CD4-positive, alpha-beta T cell treated with Interleukin-15 for 4 hours (primary cell): Measurements from ENCODE around the gene RAPGEF5.
A peak's percentile ranks its signal among the peaks of the same experiment; 100 is the strongest.
"Not testable (repeated sequence)": the region's sequence is repeated elsewhere in the genome, so short reads cannot be mapped to it uniquely, and the experiment has no call there.

Experiments used
- DNase-seq: peaks from one replicate; pipeline ENCODE4 v3.0.0-alpha.2; 2020; ENCODE audit warnings: low spot score

RAPGEF5 gene

DNA sequence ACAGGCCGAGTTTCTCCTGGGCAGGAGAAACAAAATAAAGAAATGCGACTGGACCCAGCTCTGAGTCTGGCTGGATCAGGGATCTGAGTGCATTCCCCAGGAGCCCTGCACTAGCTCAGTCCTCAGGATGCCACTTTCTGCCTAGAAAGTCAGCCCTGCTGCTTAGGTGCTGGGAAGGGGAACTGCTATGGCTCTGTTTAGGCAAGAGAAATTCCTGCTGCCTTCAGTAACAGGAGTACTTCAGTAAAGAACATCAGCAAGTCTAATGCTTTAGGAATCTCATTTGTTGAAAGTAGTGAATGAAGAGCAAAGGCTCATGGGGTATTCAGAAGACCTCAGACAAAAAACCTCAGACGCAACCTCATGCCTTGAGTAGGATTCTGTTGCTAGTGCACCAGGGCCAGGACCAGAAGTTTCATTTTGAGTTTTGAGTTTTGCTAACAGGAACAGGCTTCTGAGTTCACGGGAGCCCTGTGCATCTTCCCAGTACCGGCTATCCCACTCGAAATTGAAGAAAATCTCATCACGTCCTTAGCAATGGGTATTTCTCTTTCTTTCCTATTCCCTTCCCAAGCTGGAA lies 240.4 kb downstream of the RAPGEF5 start:
- no peak for DNase-seq

DNA sequence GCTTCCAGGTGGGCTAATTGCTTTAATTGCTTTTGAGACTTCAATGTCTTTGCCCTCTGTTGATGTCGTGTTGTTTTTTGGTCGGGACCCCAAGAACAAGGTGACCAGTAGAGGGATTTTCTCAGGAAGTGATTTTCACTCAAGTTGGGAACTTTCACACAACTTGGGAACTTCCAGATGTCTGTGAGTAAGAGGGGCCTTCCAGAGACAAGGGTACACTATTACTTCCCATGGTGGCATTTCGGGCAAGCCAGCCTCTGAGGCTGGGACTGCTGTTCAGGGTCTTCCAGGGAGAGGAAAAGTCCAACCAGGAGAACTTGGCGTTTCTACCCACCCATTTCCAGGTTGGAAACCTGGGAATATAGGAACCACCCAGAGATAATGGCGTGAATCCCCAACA lies 241.3 kb downstream of the RAPGEF5 start:
- DNase-seq: no peak

DNA sequence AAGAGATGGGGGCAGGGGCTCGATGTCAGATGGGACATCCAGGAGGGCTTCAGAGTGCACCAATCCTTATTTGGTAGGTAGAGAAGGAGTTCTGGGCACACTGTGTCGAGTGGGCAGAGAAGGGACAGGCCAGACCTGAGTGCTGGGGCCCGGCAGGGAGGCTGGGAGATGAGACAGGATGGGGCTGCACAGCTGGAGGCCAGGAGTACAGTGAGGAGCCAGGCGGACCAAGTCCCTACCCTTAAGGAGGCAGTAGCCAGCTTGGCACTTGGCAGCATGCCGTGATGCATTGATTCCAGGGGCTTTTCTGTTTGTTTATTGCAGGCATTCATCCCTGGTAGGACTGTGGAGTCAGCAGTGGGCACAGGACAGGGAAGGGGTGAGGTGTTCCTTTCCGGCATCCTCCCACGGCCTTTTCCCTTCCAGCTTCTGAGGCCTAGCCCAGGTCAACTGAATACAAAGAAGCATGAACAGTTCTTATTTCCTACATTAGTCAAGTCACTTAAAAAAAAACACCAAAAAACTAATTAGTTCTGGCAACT lies 242.4 kb downstream of the RAPGEF5 start:
- DNase-seq: no peak

DNA sequence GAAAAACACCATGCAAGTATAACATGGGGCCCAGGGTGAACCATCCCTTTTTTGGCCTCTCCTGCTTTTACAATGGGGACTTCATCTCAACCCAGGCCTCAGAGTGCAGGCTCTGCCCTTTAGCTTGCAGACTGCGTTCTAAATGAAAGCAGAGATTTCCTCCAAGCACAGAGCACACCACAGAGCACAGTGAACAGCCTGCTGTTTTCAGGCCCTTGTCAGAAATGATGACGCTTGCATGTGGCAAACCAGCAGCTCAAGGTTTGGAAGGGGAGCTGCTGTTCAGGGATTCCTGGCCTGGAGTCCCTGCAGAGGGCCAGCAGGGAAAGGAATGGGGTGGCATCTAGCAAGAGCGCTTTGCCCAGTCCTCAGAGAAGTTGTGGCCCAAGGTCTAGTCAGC lies 243.9 kb downstream of the RAPGEF5 start:
- DNase-seq: no peak

DNA sequence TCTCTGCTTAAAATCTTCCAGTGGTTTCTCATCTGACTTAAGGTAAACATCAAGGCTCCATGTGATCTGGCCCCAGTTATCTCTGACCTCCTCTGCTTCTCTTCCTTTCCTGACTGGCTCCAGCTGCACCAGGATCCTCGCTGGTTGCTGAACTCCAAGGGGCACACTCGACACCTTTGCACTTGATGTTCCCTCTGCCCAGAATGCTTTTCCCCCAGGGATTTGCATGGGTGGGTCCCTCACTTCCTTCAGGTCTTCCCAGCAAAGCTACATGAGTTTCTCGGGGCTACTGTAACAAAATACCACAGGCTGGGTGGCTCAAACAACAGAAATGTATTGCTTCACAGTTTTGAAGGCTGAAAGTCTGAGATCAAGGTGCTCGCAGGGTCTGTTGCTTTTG lies 245.3 kb downstream of the RAPGEF5 start:
- DNase-seq: no peak

DNA sequence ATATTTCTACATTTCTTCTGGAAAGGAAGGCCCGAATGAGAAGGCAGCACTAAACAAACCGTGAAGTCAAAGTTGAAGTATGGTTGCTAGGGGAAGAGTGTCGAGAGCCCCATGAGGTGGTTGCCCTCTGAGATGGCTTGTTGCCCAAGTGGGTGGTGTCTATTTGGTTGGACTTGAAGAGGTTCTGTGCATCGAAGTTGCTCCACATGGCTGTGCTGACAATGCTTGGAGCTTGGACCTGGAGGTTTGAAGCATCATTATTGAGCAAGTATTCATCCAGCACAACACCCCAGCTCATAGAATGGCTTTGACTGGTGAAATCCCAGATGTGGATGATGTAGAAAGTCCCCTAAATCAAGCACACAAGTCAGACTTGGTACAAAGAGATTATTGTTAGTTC lies 246.1 kb downstream of the RAPGEF5 start:
- DNase-seq: no peak

DNA sequence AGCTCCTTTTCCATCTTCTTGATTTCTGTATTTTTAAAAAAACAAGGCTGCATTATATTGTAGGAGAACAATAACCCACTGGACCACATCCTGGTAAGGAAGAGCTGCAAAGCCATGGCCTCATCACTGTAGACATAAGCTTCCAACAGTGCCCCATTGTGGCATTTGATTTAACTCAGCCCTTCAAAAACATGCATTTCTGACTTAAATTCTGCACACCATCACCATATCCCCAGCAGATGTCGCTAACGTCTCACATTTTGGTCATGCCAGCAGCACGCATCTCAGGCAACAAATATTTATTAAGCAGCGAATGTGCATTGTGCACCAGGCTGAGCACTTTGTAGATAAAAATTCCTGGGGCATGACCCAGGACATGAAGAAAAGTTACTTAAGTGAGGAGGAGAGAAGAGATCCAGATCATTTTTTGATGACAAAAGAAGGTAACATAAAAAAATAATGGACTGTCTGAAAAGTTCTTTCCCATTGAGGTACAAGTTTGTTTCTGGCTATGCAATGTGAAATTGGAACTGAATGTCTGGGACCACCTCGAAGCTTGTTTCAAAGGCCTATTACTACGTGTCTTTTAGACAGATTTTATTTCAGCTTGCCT lies 246.6 kb downstream of the RAPGEF5 start:
- DNase-seq: peak; percentile 73

DNA sequence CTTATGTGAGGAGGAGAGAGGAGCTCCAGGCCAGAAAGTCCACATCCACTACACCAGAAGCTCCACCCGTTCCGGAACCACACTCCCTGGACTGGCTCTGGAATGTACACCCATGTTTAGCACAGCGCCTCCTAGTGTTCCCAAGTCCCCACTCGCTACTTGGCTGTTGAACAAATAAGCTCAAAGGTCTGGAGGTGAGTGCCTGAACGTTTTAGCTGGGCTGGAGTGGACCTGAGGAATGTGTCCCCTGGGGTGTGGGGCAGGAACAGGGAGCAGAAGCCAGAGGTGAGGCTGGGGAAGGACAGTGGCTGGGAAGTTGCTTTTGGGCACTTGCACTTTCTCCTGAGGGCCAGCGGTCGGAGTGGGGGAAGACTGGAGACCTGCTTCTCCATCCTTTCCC lies 247.2 kb downstream of the RAPGEF5 start:
- no peak for DNase-seq

DNA sequence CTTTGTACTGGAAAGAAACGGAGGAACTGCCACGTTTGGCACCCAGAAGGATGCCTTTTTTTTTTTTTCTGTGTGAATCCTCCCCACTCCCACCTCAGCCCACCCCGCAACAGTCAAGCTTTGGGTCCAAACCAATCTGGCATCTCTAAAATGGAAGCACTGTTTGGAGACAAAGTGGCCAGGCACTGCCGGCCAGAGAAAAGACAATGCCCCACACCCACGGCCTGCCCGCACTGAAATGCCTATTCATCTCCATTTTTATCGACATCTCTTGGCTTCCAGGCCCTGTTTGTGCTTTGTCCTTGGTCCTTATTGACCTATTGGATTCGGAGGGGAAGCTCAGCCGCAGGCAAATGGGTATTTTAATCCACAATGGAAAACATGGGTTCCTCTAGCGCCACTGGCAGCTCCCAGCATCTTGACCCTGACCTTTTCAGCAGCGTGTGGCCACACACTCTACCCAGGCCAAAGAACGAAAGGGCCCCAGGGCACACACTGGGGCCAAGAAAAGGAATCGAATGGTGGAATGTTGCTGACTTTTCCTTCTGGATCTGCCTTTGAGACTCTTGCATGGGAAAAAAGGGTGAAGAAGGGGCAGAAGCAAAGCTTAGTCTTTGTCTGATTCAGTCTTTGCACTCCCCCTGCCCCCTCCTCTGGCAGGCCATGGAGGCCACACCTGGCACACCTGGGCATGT lies 248.7 kb downstream of the RAPGEF5 start:
- no peak for DNase-seq

DNA sequence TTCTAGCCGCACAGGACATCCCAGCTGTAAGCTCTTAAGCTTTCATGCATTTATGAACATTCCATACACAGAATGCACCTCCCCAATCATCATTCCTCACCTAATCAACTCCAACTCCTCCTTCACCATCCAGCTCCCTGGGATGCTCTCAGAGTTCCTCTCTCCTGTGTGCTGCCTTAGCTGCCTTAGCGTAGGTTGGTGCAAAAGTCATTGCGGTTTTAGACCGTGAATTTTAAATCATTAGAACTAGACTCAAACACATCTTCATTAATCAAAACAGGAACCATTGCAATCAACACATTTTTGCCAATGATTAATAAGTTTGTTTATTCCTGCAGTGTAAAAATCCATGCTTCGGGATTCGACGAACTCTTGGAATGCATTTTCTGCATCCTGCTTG lies 251.4 kb downstream of the RAPGEF5 start:
- DNase-seq: no peak

DNA sequence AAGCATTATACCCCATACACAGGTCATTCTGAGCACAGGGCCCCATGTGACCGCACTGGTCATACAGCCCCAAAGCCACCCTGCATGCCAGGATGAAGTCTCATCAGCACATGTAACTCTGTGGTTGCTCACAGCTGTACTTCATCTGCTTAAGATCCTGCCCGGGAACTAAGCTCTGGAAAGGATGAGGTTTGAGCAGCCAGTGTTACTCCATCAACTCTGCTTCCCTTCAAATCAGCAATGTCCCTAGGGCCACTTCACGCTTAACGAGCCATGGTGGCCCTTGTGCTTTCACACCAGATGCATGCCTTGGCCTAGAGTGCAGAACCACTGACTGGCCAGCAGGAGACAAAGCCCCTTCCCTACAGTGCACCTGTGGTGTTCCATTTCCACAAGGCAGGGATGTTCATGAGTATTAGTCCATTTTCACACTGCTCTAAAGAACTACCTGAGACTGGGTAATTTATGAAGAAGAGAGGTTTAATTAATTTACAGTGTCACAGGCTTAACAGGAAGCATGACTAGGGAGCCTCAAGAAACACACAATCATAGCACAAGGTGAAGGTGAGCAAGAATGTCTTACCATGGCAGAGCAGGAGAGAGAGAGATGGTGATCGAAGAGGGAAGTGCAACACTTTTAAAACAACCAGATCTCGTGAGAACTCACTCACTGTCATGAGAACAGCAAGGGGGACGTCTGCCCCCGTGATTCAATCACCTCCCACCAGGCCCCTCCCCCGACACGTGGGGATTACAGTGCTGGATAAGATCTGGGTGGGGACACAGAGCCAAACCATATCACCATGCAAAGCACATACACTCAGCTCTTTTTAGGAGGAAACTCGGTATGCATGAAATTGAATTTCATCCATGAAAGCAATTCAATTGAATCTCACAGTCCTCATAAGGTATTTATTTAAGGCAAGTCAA lies 262.3 kb downstream of the RAPGEF5 start:
- DNase-seq: no peak

DNA sequence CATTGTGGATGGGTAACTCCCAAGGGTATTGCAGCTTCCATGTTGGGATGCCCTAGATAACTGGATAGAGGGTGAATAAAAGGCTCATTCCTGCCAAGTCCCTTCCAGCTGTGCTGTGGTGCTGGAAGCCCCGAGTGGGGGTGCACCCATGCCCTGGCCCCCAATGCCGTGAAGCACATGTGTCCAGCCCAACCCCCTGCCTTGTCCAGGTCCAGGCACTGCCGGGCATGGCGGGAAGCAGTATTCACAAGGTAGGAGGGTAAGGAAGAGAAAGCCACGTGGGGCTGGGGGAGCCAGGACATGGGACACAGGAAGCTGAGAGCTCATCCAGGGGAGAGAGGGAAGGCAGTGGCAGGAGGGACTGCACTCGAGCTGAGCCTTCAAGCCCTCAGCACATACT lies 263.0 kb downstream of the RAPGEF5 start:
- no peak for DNase-seq

DNA sequence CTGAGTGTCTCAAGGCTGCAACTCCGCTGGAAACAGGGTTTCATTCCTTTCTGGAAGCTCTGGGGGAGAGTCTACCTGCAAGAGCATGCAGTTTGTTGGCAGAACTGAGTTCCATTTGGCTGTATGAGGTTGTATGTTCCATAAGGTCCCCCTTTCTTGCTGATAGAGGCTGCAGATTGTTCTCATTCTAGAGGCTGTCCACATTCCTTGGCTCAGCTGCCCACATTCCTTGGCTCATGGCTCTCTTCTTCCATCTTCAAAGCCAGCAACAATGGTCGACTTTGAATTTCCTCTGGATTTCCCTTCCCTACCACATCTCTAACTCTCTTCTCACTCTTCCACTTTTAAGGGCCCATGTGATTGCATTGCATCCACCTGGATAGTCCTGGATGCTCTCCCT lies 264.0 kb downstream of the RAPGEF5 start:
- DNase-seq: no peak

DNA sequence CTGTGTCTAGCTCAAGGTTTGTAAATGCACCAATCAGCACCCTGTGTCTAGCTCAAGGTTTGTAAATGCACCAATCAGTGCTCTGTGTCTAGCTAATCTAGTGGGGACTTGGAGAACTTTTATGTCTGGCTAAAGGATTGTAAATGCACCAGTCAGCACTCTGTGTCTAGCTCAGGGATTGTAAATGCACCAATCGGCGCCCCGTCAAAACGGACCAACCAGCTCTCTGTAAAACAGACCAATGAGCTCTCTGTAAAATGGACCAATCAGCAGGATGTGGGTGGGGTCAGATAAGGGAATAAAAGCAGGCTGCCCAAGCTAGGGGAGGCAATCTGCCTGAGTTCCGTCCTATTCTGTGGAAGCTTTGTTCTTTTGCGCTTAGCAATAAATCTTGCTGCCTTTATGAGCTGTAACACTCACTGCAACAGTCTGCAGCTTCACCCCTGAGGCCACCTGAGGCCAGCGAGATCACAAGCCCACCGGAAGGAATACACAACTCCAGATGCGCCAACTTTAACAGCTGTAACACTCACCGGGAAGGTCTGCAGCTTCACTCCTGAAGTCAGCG lies 265.9 kb downstream of the RAPGEF5 start:
- DNase-seq: not testable (repeated sequence)

DNA sequence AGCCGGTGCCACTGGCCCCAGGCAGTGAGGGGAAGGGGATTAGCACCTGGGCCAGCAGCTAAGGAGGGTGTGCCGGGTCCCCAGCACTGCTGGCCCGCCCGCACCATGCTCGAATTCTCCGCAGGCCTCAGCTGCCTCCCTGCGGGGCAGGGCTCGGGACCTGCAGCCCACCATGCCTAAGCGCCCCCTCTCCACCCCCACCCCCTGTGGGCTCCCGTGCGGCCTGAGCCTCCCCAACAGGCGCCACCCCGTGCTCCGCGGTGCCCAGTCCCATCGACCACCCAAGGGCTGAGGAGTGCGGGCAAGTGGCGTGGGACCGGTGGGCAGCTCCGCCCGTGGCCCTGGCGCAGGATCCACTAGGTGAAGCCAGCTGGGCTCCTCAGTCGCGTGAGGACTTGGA lies 266.4 kb downstream of the RAPGEF5 start:
- DNase-seq: no peak

DNA sequence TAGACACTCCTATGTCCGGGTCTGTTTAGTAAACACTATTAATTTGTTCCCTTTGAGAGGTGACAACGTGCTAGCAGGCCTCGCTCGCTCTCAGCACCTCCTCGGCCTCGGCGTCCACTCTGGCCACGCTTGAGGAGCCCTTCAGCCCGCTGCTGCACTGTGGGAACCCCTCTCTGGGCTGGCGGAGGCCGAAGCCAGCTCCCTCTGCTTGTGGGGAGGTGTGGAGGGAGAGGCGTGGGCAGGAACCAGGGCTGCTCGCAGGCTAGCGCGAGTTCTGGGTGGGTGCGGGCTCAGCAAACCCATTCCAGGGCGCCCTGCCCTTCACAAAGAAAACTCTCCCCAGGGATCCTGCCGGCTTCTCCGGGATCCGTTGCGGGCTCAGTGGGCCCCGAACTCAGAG lies 266.8 kb downstream of the RAPGEF5 start:
- no peak for DNase-seq

DNA sequence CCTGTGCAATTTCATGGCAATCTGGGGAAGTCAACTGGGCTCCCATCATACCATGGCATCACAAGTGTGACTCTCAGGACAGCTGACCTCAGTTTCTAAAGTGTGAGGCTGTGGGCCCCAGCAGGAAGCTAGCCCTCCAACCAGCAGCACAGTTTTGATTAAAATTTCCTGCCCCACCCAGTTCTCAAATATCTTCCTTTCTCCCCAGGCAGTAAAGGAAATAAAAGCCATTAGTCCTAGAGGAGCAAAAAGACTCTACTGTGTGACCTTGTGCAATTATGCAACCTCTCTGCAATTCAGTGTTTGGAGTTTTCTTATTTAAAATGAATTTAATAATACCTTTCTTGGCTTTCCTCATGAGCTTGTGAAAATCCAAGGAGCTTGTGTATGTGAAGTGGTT lies 268.1 kb downstream of the RAPGEF5 start:
- no peak for DNase-seq

DNA sequence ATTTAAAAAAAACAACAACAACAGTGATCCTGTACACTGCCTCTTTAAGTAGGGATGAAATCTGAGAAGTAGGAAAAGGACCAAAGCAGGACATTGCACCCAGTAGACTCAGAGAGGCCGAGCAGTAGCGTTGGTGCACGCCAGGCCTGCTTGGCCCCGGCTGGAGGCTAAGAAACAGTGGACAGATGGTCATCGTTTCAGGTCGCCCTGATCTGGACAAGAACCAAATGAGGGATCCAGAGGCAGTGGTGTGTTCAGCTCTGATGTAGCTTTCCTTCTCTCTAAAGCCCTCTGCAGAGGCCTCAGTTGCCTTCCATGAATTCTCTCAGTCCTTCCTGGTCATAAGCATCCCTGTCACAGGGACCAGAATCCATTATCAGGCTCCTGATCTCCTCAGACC lies 269.1 kb downstream of the RAPGEF5 start:
- no peak for DNase-seq

DNA sequence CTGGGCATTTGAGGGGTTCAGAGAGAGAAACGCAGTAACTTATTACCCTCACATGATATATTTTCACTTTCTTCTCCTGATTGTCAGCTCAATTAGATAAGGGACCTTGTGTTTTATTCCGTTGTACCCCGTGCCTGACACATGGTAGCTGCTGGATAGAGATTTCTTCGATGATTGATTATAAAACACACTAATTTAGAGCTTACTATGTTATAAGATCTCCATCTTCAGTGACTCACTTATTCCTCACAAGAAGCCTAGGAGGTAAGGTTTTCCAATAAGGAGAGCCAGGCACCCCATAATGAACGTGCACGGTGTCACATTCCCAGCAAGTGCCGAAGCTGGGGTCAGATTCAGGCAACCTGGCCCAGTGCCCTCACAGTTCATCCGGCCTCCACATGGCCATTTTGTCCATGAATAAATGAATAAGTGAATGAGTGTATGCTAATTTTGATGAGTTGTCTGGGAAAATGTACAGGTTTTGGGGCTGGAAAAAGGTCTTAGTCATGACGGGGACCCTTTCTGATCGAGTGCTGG lies 273.2 kb downstream of the RAPGEF5 start:
- DNase-seq: no peak

DNA sequence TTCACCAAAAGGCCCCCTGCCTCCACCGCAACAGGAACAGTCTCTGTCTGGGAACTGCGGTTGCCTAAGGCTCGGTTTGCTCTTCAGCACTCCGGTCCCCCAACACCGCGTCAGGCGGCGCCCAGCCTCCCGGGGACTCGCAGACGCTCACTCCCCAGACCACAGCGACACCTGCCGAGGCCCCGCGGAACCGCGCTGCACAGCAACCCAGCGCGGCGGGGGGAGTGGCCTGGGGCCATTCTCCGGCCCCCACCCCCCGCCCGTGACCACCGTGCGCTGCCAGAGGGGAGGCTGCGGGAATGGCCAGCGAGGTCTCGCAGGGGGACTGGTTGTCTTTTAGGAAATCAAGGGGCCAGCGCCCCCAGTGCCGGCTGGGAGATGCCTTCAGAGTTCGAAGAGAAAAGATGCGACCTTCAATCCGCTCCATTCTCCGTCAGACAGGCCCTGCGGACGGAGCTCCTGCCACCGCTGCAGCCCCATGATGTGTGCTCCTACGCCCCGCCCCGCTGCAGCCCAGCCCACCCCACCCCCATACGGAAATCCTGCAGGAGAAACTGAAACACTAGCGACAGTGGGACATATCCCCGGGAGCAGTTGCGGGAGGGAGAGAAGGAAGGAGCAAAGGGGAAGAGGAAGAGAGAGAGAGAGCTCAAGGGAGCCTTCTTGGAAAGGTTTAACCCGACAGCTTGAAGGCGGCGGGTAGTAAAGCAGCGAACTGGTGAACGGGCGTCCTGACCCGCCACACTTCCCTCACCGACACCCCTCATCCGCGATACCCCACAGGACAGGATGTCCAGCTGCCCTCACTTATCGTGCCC lies 273.9 kb downstream of the RAPGEF5 start:
- DNase-seq: peak; percentile 83

DNA sequence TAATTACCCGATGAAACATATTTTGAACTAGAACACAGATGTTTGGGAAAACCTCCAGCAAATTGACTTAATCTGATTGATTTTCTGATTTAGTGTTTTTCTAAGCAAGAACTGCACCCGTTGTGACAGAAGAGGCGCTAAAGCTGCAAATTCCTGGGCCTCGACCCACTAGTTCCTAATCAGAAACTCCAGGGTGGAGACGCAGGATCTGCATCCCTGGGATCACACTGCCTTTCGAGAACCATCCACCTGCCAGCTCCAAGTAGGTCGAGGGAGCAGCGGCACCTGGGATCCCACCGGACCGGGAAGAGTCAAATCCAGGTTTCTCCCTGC lies 274.4 kb downstream of the RAPGEF5 start:
- DNase-seq: no peak
